Ovary (tissue), 9 donors: ENCODE results near the gene RNF138. TPM values are rescaled to one million over a fixed set of nuclear protein-coding genes. Genes with fewer than 3 reads are reported as not detected.

ENCODE experiments used
- DNase-seq, 5 donors: peaks; one replicate each; pipeline ENCODE4 v3.0.0-alpha.2; 2019 to 2020
- H3K27ac ChIP-seq, 2 donors: fragments of 200-600 bp; one replicate each; pipeline versions ENCODE4 v1.5.1 to v1.8.0; 2019 to 2022
- H3K27me3 ChIP-seq: fragments of 200-600 bp; one replicate; pipeline ENCODE4 v1.8.0; 2022
- H3K36me3 ChIP-seq: fragments of 200-600 bp; sonication (generic); one replicate; pipeline ENCODE4 v1.5.1; 2019
- H3K4me1 ChIP-seq: one replicate; pipeline ENCODE4 v1.8.1; 2013; ENCODE audit warnings: mild to moderate bottlenecking, moderate library complexity; ENCODE audit not compliant: insufficient read depth
- H3K4me3 ChIP-seq: fragments of 200-600 bp; sonication (generic); one replicate; pipeline ENCODE4 v1.5.1; 2017
- H3K9me3 ChIP-seq, 2 donors: fragments of 200-600 bp in 1 of 2; sonication (generic) in 1 of 2; one replicate each; pipeline versions ENCODE4 v1.5.1 to v1.8.1; 2013 to 2019; ENCODE audit warnings: mild to moderate bottlenecking in 1 of 2, moderate library complexity in 1 of 2
- EP300 ChIP-seq: sonication (generic); formaldehyde crosslinking; IDR thresholded peaks from one replicate; pipeline ENCODE4 v1.6.1; 2017; ENCODE audit warnings: antibody characterized with exemption
- POLR2A ChIP-seq: fragments of 450-650 bp; IDR thresholded peaks from one replicate; pipeline ENCODE4 v1.6.1; 2017; ENCODE audit warnings: antibody characterized with exemption, mild to moderate bottlenecking, moderate library complexity
- WGBS, 3 donors: extraction: QIAGEN DNeasy Blood & Tissue Kit in 1 of 3; methylation state at CpG; one replicate each; pipeline versions ENCODE4 v1.1.5 to v1.1.7; 2013 to 2017; 5-methylcytosine and 5-hydroxymethylcytosine counted together
- intact Hi-C, 4 donors: fragments of 100-400 bp; cut with DNase I; formaldehyde crosslinking; loops; one replicate each; pipeline versions ENCODE4 v1.11.0 to v1.15.1; 2022 to 2023
- polyA plus RNA-seq, 2 donors: library from polyadenylated mRNA; stranded (reverse); fragments of 200-250 nt in 1 of 2; fragments of 350-450 nt in 1 of 2; fragmentation: Illumina TruSeq in 1 of 2; extraction: RNeasy Lipid Tissue Mini Kit (QIAGEN cat#74804) in 1 of 2; gene quantifications; one replicate each; pipeline ENCODE4 v1.2.3, GENCODE V29; 2013 to 2014
- total RNA-seq, 7 donors: library from RNA; depleted of rRNA in 2 of 7; stranded (reverse); fragments of >200 nt in 2 of 7; fragmentation: NEBNext Ultra II Directional in 3 of 7; extraction: Animal tissue kit (Norgen Biotek cat#: 25700) in 3 of 7; gene quantifications; one replicate each; pipeline versions ENCODE4 v1.1.0 to v1.2.4, GENCODE V29; 2016 to 2023
- TF ChIP-seq, protein P1 (sequence below), 3 donors: fragments of 450-650 bp in 2 of 3; fragments of 200-600 bp in 1 of 3; IDR thresholded peaks; one replicate each; pipeline versions ENCODE4 v1.5.1 to v1.8.0; 2016 to 2022; ENCODE audit warnings: antibody characterized with exemption in 3 of 3, mild to moderate bottlenecking in 1 of 3
- donor health status: DM: no; HTN: no; CAD: no; lungs with moderate emphysema.
- donor health status: DM: no; HTN: no; CAD: no.
- donor health status: Bipolar disorder and iron deficiency.
- donor health status: DM: yes; HTN: yes; CAD: no.
- donor health status: DM: no; HTN: no; CAD: no.
- donor health status: DM: yes; HTN: yes; CAD: no.

Gene RNF138
- total and polyA plus RNA-seq, 9 donors = 10.2 to 41.9 (median 24.8) TPM

DNA sequence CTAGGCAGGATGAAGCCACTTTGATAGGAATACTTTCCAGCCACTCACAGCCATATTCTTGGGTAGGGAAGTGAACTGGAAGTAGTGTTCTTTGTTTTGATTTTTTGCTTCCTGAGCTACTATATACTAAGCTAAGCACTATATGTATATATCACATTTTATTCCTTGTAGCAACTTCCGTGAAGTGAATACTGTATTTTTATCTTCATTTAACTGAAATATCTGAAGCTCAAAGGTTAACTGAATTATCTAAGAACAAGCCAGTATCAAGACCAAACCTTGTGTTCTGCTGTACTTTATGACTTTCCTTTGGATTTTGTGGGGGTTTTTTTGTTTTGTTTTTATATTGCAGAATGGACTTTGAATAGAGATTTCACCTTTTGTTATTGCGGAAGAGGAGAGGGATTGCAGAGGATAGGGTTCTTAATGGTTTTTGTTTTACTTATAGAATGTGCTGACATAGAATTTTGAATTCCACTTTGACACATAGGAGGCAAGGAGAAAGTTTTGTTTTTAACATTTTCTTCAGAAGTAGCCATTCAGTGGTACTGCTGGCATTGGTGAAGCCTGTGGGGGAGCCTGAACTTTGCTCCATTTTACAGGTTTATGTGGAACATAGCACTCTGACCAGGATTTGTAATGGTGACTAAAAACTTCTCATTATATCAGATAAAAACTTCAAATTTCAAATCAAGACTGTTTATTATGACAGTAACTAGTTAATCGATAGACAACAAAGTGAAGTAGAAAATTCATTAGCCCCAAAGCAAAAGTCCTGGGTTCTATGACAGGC is 24.1 kb upstream of the RNF138 start:
- H3K36me3 ChIP-seq = no peaks in the 10 kb centered on the region
- 94 to 97% (median 96%) methylated on average over 3 of the region's 3 CpGs for WGBS, 3 donors
- no peak overlapping the region for H3K27ac ChIP-seq
- H3K4me3 ChIP-seq = no peak overlapping the region
- no peaks in the 10 kb centered on the region for H3K4me1 ChIP-seq
- DNase-seq = no peak
- H3K9me3 ChIP-seq = no peaks in the 10 kb centered on the region
- no peaks in the 10 kb centered on the region for H3K27me3 ChIP-seq
- TF ChIP-seq, protein P1, sequence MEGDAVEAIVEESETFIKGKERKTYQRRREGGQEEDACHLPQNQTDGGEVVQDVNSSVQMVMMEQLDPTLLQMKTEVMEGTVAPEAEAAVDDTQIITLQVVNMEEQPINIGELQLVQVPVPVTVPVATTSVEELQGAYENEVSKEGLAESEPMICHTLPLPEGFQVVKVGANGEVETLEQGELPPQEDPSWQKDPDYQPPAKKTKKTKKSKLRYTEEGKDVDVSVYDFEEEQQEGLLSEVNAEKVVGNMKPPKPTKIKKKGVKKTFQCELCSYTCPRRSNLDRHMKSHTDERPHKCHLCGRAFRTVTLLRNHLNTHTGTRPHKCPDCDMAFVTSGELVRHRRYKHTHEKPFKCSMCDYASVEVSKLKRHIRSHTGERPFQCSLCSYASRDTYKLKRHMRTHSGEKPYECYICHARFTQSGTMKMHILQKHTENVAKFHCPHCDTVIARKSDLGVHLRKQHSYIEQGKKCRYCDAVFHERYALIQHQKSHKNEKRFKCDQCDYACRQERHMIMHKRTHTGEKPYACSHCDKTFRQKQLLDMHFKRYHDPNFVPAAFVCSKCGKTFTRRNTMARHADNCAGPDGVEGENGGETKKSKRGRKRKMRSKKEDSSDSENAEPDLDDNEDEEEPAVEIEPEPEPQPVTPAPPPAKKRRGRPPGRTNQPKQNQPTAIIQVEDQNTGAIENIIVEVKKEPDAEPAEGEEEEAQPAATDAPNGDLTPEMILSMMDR (IDR thresholded peaks at IDR 0.05) = no peak
- TF ChIP-seq POLR2A (no peak), EP300 (no peak)
- intact Hi-C loops = no loop called here

DNA sequence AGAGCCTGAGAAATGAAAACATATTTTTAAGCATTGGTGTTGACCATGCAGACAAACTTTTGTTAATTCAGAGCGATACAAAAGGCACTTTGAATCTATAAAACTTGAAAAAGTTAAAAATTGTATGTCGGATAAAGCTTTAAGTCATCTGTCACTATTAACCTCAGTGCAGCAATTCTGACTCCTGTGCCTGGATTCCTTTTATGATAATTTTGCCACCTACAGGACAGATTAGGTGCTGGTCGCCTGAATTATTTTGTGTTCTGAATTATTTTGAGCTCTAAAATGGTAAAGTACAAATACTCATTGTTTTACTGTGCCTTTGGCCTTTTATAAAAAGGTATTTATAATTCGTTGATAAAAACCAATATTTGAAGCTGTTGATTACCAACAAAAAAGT is 19.4 kb upstream of the RNF138 start:
- no peak for DNase-seq
- H3K4me3 ChIP-seq = no peak overlapping the region
- H3K9me3 ChIP-seq = no peaks in the 10 kb centered on the region
- no peak overlapping the region for H3K27ac ChIP-seq
- no peaks in the 10 kb centered on the region for H3K4me1 ChIP-seq
- H3K27me3 ChIP-seq = no peaks in the 10 kb centered on the region
- 54 to 64% (median 57%) methylated on average over 4 of the region's 4 CpGs for WGBS, 3 donors
- TF ChIP-seq POLR2A = no peak
- TF ChIP-seq, protein P1 (IDR thresholded peaks at IDR 0.05) = no peak
- TF ChIP-seq EP300 = no peak
- intact Hi-C loops = no loop called here
- H3K36me3 ChIP-seq = no peaks in the 10 kb centered on the region

DNA sequence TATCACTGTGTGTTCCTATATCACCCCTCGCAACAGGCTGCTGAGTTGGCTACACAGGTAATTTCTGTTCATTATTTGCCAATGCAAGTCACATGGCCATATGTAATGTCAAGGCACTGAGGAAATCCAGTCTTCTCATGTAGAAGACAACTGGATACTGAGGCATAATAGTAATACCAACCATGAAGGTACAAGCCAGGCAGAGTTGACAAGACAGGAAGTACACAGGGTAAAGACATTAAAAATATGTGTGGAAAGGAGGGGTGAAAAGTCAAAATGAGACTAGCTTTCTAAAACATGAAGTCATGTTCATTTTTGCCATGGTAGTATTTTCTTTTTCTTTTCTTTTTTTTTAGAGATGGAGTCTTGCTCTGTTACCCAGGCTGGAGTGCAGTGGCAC is 17.5 kb upstream of the RNF138 start:
- Histone ChIP-seq H3K27ac (no peak overlapping the region), H3K9me3 (no peaks in the 10 kb centered on the region), H3K36me3 (no peaks in the 10 kb centered on the region), H3K4me3 (no peak overlapping the region), H3K27me3 (no peaks in the 10 kb centered on the region), H3K4me1 (no peaks in the 10 kb centered on the region)
- DNase-seq = no peak
- WGBS, 3 donors = 90 to 100% (median 97%) methylated on average over 1 of the region's 1 CpG
- intact Hi-C loops = no loop called here
- TF ChIP-seq POLR2A = no peak
- TF ChIP-seq, protein P1 (IDR thresholded peaks at IDR 0.05) = no peak
- TF ChIP-seq EP300 = no peak

DNA sequence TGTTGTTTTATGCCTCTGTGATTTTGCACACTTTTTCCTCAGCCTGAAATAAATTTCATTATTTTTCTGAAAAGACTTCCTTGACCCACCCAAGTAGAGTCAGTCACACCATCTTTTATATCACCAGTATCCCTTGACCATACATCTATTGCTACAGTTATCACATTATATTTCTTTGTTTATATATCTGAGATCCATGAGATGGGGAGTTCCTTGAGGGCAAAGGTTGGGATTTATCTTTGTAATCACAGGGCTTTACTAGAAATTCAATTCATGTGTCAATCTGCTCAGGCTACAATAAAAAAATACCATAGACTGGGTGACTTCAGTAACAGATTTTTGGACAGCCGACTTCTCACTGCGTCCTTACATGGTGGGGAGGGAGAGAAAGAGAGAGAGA is 12.8 kb upstream of the RNF138 start:
- no peaks in the 10 kb centered on the region for H3K27me3 ChIP-seq
- H3K4me3 ChIP-seq = no peak overlapping the region
- H3K4me1 ChIP-seq = no peaks in the 10 kb centered on the region
- TF ChIP-seq, protein P1 (IDR thresholded peaks at IDR 0.05) = no peak
- TF ChIP-seq EP300 = no peak
- no peak for TF ChIP-seq POLR2A
- no peaks in the 10 kb centered on the region for H3K36me3 ChIP-seq
- DNase-seq = no peak
- intact Hi-C loops = no loop called here
- H3K9me3 ChIP-seq = no peaks in the 10 kb centered on the region
- 89 to 97% (median 97%) methylated on average over 2 of the region's 2 CpGs for WGBS, 3 donors
- H3K27ac ChIP-seq = no peak overlapping the region
